NCI-H2029 (cell line): Measurements from ENCODE around the gene GLI2.

Experiments
- DNase-seq: peaks from one replicate; lab custom pipeline; 2025; lab: John Stamatoyannopoulos, UW

The GLI2 gene

GRCh38 chr2:120758181-120759144 is 22.8 kb downstream of the GLI2 start:
- no peak for DNase-seq

- no peak for DNase-seq
These were observed 24.1 kb downstream of the GLI2 start for GRCh38 chr2:120759543-120760331.

- no peak for DNase-seq
These were observed 24.9 kb downstream of the GLI2 start for GRCh38 chr2:120760446-120761135.

- DNase-seq: no peak
These were observed 25.6 kb downstream of the GLI2 start for GRCh38 chr2:120761164-120761861.

- no peak for DNase-seq
These were observed 26.2 kb downstream of the GLI2 start for GRCh38 chr2:120761911-120762310.

GRCh38 chr2:120762341-120763061 is 26.8 kb downstream of the GLI2 start:
- no peak for DNase-seq

GRCh38 chr2:120763508-120763907 is 27.8 kb downstream of the GLI2 start:
- no peak for DNase-seq

- no peak for DNase-seq
These were observed 28.3 kb downstream of the GLI2 start for GRCh38 chr2:120763931-120764330.

GRCh38 chr2:120764492-120764891 is 28.8 kb downstream of the GLI2 start:
- no peak for DNase-seq

GRCh38 chr2:120764991-120765677 is 29.5 kb downstream of the GLI2 start:
- DNase-seq: no peak

- no peak for DNase-seq
These were observed 30.2 kb downstream of the GLI2 start for GRCh38 chr2:120765678-120766469.

GRCh38 chr2:120766470-120767351 is 31.0 kb downstream of the GLI2 start:
- no peak for DNase-seq

- no peak for DNase-seq
These were observed 31.9 kb downstream of the GLI2 start for GRCh38 chr2:120767486-120768005.

GRCh38 chr2:120768112-120769048 is 32.7 kb downstream of the GLI2 start:
- DNase-seq: no peak

- no peak for DNase-seq
These were observed 33.6 kb downstream of the GLI2 start for GRCh38 chr2:120769076-120769786.

- no peak for DNase-seq
These were observed 34.1 kb downstream of the GLI2 start for GRCh38 chr2:120769787-120770120.

GRCh38 chr2:120770176-120770575 is 34.5 kb downstream of the GLI2 start:
- DNase-seq: no peak
